Measurements from ENCODE around the gene PTGES2.
"Not testable (repeated sequence)": the region's sequence is repeated elsewhere in the genome, so short reads cannot be mapped to it uniquely, and the experiment has no call there.

The PTGES2 gene

DNA sequence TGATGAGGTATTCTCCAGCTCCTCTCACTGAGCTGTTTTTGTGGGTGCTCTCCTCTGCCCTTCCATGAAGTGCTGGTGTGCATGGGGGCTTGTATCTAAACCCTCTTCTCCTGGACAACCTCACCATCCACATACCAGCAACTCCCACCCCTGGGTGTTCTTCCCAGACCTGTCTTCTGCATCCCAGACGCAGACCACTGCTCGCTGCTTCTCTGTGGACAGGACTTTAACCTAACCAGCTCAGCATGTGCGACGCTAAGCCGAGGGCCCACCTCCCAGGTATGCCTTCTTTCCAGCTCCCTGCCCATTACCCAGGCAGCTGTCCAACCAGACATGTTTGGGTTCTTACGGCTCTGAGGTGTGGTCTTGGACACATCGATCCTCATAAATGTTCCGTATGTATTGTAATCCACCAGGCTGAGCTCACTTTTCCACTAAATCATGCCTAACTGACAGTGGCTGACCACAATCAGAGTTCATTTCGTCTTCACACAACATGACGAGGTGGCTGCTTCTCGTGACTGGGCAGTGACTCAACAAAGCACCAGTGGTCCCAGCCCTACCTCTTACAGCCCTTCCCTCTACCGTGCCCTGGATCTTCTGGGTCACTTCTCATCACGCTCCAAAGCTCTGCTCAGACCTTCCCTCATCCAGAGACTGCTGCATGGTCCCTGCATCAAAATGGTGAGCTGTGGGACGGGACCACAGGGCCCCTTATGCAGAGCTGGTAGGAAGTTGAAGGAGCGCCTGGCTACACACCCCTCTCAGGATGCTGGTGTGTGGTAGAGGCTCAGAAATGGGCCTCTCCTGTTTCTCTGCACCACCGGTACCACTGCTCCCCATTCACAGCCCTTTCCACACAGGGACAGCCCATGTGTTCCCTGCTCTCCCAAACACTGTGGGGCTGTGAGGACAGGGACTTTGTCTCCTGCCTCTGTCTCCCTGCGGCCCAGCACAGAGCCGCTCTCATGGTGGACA, 9.6 kb upstream of the PTGES2 start:
- no peak for DNase-seq

DNA sequence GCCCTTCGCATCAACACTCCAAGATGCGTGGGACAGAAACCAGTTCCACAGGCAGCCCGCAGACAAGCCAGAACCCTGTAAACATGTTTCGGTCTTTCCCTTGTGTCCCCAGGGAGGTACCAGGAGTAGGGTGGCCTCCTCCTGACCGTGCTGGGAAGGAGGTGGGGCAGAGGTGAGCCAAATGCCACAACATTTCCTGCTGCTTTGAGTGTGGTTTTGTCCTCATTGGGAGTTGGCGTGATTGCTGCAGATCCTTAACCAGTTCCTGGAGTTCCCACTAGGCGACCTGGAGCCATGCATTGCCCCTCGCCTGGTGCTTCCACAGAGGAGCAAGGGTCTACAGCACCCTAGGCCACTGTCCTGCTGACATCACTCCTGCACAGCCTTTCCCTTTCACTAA, 8.0 kb upstream of the PTGES2 start:
- DNase-seq = not testable (repeated sequence)

DNA sequence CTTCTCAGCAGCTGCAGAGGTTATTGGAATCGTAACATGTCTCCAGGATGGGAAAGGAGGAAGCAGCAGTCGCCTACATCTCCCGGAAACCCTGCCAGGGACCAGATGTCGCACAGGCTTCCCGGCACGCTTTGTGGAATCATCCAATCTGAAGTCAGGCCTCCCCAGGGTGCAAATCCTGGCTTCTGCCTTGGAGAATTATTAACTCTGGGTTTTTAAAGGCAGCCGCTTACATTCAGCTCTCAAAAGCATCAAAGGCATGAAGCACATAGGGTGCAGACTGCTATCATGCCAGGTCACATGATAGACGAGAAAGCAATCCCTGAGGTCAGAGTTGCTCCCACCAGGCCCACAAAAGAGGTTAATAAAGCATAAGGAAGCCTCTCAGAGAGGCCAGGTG, 4.6 kb upstream of the PTGES2 start:
- not testable (repeated sequence) for DNase-seq

DNA sequence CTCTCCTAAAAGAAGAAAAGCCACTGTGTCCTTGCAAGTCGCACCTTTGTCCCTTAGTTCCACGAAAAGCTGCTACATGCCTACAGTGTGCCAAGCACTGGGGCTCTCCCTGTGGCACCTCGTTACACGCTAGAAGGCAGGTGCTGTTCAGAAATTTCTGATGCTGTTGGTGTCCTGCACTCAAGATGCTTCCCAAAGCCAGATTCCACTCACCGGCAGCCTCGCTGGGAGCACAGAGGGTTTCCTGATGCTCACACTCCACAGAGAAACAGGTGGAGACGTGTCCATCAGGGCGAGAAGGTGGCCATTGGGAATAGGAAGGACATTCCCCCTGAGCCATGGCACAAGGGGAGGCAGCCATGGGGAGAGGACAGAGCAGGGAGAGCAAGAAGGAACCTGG, 3.8 kb upstream of the PTGES2 start:
- DNase-seq = not testable (repeated sequence)

DNA sequence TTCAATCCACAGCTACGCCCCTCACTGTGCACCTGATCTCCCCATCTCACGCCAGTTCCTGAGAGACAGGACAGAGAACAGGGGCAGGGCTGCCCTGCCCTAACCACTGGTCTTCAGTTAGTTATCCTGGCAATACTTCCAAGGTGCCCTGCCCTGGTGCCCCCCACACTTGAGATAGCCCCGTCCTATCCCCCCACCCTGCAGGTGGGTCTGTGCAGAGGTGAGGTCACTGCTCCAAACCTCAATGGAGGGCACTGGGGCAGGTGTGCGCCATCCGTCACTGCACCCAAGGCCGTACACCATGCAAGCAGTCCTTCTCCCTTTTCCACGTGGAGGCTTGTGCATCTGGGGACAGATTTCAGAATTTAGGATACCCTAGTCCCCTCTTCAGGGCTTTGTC, 3.1 kb upstream of the PTGES2 start:
- not testable (repeated sequence) for DNase-seq

DNA sequence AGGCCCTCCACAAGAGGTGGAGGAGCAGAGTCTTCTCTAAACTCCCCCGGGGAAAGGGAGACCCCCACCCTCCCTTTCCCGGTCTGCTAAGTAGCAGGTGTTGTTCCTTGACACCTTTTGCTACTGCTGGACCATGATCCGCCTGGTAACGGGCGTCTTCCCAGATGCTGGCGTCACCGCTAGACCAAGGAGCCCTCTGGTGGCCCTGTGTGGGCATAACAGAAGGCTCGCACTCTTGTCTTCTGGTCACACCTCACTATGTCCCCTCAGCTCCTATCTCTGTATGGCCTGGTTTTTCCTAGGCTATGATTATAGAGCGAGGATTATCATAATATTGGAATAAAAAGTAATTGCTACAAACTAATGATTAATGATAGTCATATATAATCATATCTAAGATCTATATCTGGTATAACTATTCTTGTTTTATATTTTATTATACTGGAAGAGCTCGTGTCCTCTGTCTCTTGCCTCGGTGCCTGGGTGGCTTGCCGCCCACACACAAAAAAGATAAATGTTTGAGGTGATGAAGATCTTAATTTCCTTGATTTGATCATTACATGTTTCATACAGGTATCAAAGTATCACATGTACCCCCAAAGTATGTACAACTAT, 2.6 kb upstream of the PTGES2 start:
- not testable (repeated sequence) for DNase-seq

DNA sequence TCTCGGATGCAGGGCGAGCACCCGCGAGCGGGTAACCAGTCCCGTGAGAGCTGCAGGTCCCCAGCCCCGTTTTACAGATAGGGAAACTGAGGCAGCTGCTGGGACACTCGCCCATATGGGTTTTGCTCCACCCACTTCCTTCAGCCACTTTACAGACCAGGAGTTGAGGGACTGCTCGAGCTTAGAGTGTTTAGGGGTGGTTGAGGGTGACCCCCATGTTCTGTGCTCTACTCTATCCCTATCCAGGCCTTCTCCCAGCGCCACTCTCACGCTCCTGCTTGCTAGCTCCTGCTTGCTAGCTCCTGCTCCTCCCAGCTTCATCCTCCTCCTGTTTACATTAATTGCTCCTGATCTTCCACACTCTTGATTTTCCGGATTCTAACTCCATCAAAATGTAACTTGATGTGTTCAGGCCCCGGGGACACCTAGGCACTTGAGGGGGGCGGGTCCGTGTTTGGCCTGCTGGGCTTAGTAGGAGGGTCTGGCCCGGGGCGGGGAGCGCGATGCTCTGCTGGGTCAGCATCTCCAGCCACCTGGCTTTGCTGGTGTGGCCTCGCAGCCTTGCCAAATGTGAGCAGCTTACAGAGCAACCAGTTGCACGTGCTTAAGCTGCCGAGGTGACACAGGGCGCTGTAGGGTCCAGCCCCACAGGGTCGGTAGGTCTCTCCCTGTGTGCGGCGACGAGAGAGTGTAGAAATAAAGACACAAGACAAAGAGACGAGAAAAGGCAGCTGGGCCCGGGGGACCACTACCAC, 1.5 kb upstream of the PTGES2 start:
- DNase-seq = no peak

DNA sequence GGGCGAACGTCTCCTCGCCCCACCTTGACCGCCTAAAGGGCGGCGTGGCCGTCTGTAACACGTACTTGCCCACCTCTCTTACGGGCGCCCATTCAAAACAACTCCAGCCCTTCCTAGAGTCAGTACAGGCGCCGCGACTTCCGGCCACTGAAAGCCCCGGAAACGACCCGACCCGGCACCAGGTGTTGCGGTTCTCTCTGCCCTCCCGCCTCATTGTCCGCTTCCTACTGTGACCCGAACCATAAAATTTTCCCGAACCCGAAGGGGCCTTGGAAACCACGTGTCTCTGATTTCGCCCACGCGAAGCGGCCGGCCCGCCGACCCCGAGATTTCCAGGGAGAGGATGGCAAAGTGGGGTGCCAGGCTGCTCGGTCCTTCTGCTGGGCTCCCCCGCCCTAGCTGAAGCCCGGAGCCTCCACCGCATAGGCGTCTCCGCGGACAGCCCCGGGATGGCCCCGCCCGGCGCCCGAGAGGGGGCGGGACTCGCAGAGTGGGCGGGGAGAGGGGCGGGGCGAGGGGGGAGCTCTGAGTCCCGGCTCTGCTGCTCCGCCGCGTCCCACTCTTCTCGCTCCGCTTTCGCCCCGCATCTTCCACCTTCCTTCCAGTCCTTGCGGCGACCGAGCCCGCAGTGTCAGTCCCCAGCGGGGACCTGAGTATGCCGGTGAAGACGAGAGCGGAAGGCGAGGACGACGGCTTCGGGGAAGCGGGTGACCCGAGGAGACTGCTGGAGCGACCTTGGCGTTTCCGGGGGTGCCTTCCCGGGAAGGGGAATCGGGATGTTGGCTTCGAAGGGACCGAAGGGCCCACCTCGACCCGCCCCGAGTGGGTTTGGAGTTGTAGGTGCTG, 684 bp upstream of the PTGES2 start:
- DNase-seq = peak; percentile 81 to 87

DNA sequence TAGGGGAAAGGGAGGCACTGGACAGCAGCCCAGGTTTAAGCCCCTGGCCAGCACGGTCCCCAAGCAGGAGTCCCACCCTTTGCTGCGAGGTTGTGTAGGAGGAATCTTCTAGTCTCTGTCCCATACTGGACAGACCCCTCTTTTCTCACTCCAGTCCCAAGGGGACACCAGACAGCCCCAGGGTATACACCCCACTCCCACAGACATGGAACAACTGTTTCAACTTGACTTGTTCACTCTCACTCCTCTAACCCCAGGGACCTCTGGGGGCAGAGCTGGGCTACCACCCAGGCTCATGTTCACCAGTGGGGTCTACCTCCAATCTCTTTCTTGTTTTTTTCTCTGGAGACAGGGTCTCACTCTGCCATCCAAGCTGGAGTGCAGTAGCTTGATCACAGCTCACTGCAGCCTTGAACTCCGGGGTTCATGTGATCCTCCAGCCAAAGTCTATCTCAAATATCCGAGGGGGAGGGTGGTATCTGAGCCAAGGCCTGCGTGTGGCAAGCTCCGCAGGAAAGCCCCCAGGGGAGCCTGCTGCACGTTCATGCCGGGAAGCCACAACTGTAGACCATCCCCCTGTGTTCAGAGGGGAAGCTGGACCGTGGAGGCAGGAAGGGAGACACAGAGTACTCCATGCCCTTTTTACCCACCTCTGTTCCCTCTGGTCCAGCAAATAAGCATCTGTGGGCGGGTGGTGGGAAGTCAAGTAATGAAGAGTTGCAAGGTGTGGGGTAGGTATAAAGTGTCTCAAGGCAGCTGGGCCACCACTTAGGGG, 1.8 kb downstream of the PTGES2 start:
- DNase-seq = no peak

DNA sequence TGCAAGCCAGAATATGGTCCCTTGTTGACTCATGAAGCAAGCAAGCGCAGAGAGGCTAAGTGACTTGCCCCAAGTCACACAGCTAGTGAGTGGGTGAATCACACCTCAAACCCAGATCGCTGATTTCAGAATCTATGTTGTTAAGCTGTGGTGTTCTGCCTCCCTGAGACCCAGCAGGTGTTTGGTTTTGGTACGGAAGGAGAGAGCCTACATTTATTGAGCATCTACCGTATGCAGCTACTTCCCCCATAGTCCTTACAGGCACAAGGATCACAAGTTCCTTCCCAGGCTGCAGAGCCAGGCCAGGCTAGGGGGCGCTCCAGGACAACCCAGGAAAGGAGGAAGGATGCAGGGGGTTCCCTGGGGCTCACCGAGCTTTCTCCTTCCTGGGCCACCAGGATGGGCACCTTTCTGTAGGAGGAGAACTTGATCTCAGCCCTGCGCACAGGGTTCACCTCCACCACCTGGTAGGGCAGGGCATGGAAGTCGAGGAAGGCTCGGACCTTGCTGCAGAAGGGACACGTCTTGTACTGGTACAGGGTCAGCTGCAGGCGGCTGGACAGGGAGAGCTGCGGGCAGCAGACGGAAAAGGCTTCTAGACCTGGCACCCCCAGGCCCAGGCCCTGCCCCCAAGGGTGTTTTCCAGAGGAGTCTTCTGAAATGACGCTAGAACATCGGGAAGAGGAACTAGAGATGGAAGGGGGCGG, 2.5 kb downstream of the PTGES2 start:
- DNase-seq = peak; percentile 37 to 63

DNA sequence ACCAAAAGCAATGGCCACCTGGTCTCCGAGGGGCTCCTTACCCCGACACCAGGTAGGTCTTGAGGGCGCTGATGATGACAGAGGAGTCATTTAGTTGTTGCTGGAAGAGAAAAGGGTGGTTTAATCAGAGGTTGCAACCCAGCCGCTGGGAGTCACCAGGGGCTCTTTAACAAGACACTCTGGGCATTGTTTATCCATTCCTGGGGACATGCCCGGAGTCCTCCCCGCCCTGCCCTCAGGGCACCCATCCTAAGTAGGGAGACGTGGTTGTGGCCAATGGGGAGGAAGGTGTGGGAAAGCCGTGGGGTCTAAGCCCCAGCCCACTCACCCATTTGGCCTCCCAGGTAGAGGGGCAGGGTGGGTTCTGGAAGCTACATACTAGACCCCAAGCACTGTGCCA, 3.1 kb downstream of the PTGES2 start:
- DNase-seq = no peak

DNA sequence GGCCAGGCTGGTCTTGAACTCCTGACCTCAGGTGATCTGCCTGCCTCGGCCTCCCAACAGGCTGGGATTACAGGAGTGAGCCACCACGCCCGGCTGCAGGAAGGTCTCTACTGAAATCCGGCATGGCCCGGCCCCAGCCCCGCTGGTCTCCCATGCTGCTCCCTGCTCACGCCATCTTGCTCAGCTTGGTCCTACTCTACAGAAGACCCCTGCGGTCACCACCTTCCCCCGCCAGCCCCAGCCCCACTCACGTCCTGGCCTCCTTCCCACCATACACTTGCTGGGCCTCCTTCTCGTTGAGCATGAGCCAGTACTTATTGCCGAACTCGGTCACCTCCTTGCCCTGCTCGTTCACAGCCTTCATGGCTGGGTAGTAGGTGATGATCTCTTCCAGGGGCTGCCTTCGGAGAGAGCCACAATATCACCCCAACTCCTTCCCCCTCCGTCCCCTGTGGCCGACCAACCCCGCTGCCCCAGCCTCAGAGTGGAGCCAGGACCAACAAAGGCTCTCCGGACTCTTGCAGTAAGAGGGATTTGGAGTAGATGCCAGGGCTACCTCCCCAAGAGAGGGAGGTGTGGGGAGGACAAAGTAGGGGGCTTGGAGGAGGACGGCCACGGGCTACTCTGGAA, 4.0 kb downstream of the PTGES2 start:
- no peak for DNase-seq

DNA sequence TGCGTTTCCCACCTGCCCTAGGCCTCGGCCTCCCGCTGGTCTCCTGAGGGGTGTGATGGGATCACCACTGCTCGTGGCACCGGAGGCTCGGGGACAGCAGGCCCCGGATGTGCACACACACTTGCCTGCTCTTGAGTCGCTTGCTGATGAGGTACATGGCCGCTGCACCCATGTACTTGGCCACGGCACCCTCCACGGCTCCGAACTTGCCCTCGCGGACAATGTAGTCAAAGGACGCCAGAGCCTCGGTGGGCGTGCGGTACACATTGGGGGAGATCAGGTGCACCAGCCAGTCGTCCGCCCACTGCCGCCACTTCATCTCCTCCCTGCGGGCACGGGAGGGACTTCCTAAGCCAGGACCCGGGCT, 4.7 kb downstream of the PTGES2 start:
- DNase-seq = no peak

DNA sequence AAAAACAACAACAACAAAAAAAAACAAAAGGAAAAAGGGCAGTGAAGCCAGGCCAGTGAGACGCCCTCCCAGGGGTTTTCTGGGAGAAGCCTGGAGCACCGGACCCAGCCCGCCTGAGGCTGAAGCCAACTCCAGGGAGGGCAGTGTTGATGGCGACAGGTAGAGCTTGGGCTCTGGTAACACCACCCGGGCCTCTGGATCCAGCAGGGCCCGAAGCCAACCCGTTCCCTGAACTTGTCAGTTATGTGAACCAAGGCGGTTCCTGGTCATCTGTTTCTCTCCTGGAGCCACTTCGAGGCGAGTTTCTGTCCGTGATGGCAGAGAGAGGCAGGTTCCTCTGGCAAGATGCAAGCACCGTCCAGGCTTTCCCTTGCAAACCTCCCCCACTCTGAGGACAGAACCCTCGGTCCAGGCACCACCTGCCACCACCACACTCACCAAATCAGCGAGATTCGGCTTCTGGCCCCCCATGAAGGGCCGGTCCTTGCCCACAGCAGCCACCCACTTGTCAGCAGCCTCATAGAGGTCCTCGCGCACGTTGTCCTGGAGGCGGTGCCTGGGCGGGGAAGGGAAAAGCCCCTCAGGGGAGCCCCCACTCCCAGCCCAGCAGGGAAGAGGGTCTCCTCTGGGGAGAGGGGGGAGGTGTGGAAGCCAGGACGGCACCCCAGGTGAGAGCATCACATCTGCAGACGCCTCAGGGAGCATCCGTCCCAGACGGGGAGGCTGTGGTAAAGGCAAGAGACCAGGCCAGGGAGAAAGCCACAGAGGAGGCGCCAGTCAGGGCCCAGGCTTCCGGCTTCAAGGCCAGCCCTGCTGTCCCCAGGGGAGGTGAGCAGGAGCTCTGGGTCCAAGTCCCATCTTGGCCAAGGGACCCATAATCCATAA, 5.4 kb downstream of the PTGES2 start:
- DNase-seq = no peak

DNA sequence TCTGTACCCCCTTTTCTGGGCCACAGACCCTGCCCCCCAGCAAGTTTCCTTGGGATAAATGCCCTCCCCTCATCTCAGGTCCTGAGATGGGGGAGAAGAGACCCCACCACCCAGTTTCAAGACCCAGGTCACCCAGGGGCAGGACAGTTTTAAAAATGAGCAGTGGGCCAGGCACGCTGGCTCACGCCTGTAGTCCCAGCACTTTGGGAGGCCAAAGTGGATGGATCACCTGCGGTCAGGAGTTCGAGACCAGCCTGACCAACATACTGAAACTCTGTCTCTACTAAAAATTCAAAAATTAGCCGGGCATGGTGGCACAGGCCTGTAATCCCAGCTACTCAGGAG, 6.1 kb downstream of the PTGES2 start:
- no peak for DNase-seq

DNA sequence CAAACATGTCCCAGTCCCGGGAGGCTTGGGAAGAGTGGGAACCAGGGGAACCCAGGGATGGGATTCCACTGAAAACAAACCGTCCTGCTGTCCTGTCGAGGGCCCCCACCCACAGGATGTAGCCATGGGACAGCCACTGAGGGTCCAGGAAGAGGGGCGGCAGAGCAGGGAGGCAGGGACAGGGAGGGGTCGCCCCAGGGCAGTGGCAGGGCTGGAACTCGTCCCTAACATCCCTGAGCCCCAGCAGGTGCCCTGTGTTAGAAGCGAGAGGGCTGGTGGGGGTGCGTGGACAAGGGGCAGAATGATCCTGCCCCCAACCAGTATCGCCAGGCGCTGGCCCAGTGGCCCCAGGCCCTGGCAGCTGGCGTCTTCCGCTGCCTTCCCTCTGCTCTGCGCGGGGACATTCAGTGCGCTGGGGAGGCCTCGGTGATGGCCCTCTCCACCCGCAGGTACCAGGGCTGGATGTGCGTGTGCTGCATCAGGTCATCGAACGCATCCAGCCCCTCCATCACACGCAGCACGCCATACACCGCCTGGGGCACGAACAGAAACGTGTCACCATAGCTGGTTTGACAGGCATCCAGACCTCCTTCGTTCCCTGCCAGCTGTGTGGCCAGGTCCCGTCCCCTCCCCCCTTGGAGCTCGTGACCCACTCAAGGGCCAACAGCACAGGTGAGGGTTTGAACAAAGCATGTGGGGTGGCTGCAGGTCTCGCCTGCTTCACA, 6.6 kb downstream of the PTGES2 start:
- DNase-seq = no peak

DNA sequence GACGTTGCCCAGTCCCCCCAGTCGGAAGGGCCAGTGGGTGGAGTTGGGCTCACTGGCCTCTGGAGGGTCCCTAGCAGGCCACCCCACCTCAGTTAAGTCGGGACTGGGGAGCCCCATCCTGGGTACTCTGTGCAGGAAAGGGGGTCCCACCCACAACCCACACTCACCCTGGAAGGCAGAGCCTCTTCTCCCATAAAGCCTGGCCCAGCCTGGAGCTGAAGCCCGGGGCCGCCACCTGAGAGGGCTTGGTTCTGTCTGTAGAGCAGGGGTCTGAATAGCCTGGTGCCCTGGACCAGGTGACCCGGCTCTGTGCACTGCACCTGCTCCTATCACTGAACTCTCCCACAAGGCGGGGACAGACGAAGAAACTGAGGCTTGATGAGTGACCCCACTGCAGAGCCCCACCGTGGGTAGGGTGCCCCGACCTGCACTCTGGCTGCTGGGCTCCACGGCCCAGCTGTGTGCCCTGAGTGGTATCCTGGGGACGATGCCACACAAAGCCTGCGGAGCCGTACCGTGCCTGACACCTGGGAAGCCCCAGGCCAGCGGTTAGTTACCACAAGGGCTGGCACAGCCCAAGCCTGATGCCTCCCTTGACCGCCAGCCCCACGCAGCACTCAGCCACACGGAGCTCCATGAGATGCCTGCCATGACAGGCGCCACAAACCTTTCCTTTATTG, 7.3 kb downstream of the PTGES2 start:
- DNase-seq = no peak

DNA sequence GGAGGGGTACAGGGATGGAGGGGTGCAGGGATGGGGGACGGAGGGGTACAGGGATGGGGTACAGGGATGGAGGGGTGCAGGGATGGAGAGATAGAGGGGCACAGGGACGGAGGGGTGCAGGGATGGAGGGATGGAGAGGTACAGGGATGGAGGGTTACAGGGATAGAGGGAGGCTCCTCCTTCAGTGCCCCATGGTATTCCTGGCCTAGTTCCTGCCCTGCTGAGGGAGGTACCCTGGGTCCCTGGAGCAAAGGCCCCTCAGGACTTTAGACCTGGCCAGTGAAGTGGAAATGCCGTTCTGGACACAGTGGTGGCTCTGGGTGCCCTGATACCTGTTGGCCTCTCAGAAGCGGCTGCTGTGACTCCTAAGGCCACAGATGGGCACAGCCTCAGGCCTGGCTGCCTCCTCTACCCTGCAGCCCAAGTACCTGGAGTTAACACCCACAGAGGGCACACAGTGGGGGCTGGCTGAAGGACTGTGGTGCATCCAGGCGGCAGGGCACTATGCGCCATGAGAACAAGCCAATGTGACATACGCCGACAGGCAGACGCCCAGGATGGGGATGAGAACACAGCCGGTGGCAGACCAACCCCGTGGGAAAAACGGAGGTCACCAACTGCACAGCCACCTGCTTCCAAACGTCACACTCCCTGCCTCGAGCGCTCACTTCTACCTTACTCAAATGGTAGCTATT, 8.4 kb downstream of the PTGES2 start:
- no peak for DNase-seq

All from NCI-H1930 (cell line).